Lung (tissue), 12 donors: Measurements from ENCODE around the gene C14orf119. TPM values are rescaled to one million over a fixed set of nuclear protein-coding genes. Genes with fewer than 3 reads are reported as not detected.

Experiments
- ATAC-seq: fragments of 200-7000 bp; cut with Tn5 transposase; one replicate; pipeline ENCODE4 v1.9.1; 2020; ENCODE audit warnings: moderate number of reproducible peaks; ENCODE audit not compliant: insufficient read depth, low FRiP score
- DNase-seq, 3 donors: peaks; one replicate each; pipeline ENCODE4 v3.0.0-alpha.2; 2013 to 2017
- H3K27ac ChIP-seq, 2 donors: one replicate each; pipeline ENCODE4 v1.5.1; 2013; ENCODE audit warnings: mild to moderate bottlenecking in 2 of 2, moderate library complexity in 2 of 2, control low read depth in 1 of 2, inconsistent platforms in 1 of 2, low read depth in 1 of 2, low read length in 1 of 2
- H3K27me3 ChIP-seq, 3 donors: one replicate each; pipeline ENCODE4 v1.5.1; 2013; ENCODE audit warnings: low read length in 2 of 3; ENCODE audit not compliant: control insufficient read depth in 3 of 3, insufficient read depth in 3 of 3
- H3K36me3 ChIP-seq, 4 donors: one replicate each; pipeline ENCODE4 v1.5.1; 2013; ENCODE audit warnings: low read length in 4 of 4, mild to moderate bottlenecking in 1 of 4, moderate library complexity in 1 of 4; ENCODE audit not compliant: control insufficient read depth in 4 of 4, insufficient read depth in 4 of 4
- H3K4me1 ChIP-seq, 5 donors: one replicate each; pipeline ENCODE4 v1.5.1; 2013; ENCODE audit warnings: low read length in 5 of 5, mild to moderate bottlenecking in 2 of 5, moderate library complexity in 1 of 5; ENCODE audit not compliant: control insufficient read depth in 5 of 5, insufficient read depth in 5 of 5
- H3K4me3 ChIP-seq: one replicate; pipeline ENCODE4 v1.5.1; 2013; ENCODE audit warnings: mild to moderate bottlenecking, control low read depth, moderate library complexity
- H3K9ac ChIP-seq, 2 donors: one replicate each; pipeline ENCODE4 v1.5.1; 2013; ENCODE audit warnings: low read length in 2 of 2, control low read depth in 1 of 2; ENCODE audit not compliant: insufficient read depth in 1 of 2
- H3K9me3 ChIP-seq, 4 donors: one replicate each; pipeline ENCODE4 v1.5.1; 2013; ENCODE audit warnings: low read length in 3 of 4, mild to moderate bottlenecking in 1 of 4, moderate library complexity in 1 of 4; ENCODE audit not compliant: control insufficient read depth in 4 of 4, insufficient read depth in 3 of 4
- CTCF ChIP-seq: IDR thresholded peaks from 2 replicates; pipeline ENCODE4 v1.5.1; 2012; ENCODE audit warnings: mild to moderate bottlenecking; ENCODE audit errors: control extremely low read depth, extremely low read depth
- WGBS, 2 donors: extraction: QIAGEN DNeasy Blood & Tissue Kit; methylation state at CpG; one replicate each; pipeline ENCODE4 v1.1.7; 2013; 5-methylcytosine and 5-hydroxymethylcytosine counted together
- polyA plus RNA-seq, 2 donors: library from polyadenylated mRNA; stranded (reverse); fragments of 200-250 nt; gene quantifications; one replicate each; pipeline ENCODE4 v1.2.1, GENCODE V29; 2013
- total RNA-seq, 2 donors: library from RNA; depleted of rRNA in 1 of 2; stranded (reverse); fragments of >200 nt in 1 of 2; gene quantifications; one replicate each; pipeline ENCODE4 v1.2.1, GENCODE V29; 2014 to 2021
- donor health status: control.
- donor health status: control.
- donor health status: Bipolar disorder and iron deficiency.
- donor health status: healthy.
- donor health status: DM: yes; HTN: yes; CAD: no.

Gene C14orf119
- total and polyA plus RNA-seq, 4 donors: 23.9 to 64.9 (median 41.4) TPM

DNA sequence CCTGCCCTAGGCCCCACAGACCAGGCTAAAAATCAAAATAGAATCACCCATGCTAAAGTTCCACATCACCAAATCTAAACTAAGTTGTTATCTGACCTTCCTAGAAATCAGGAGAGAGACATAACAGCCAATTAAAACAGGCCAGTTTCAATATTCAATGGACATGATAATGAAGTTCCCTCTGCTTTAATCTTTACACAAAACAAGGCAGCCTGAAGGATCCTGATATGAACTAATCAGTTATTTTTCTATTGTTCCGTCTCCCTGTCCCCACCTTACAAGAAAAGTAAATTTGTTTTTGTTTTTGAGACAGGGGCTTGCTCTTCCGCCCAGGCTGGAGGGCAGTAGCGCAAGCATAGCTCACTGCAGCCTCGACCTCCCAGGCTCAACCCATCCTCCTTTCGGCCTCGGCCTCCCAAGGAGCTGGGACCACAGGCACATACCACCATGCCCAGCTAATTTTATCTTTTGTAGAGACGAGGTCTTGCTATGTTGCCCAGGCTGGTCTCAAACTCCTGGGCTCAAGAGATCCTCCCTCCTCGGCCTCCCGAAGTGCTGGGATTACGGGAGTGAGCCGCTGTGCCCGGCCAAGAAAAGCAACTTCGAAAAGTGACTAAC is 29.1 kb downstream of the C14orf119 start:
- Histone ChIP-seq H3K4me3 (no peak overlapping the region), H3K27me3 (no peaks in the 10 kb centered on the region), H3K9ac (no peak overlapping the region), H3K27ac (no peak overlapping the region), H3K36me3 (peaks cover 0 to 27% (median 14%) of the 10 kb centered on the region in 4 donors), H3K9me3 (no peaks in the 10 kb centered on the region), H3K4me1 (peaks cover 0 to 25% (median 11%) of the 10 kb centered on the region in 5 donors)
- 89 to 93% methylated on average over 13 of the region's 13 CpGs for WGBS, 2 donors
- ATAC-seq: no peak
- no peak for DNase-seq
- TF ChIP-seq CTCF: no peak

DNA sequence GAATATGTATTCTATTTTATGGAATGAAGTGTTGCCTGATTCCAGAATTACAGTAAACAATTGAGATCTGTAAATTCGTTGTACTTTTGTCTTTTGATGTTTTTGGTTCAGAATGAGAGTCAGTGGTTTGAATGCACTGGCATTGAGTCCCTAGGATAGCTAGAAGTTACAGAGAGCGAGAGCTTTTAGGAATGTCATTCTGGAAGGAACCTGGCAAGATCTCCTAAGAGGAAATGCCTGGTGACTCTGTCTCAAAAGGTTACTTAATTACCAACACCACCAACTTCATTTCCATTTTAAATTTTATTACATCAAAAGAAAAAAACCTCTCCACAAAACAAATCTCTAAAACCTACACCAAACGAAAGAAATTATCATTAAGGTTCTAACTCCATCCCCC is 29.7 kb downstream of the C14orf119 start:
- no peaks in the 10 kb centered on the region for H3K9me3 ChIP-seq
- no peak overlapping the region for H3K4me3 ChIP-seq
- no peaks in the 10 kb centered on the region for H3K27me3 ChIP-seq
- no peak for ATAC-seq
- 63 to 72% methylated on average over 3 of the region's 3 CpGs for WGBS, 2 donors
- no peak overlapping the region for H3K27ac ChIP-seq
- no peak overlapping the region for H3K9ac ChIP-seq
- H3K36me3 ChIP-seq: peaks cover 0 to 29% (median 17%) of the 10 kb centered on the region in 4 donors
- TF ChIP-seq CTCF: no peak
- H3K4me1 ChIP-seq: peaks cover 0 to 25% (median 11%) of the 10 kb centered on the region in 5 donors
- DNase-seq: no peak

GRCh38 chr14:23125933-23126524 is 30.7 kb downstream of the C14orf119 start:
- Histone ChIP-seq H3K9me3 (no peaks in the 10 kb centered on the region), H3K9ac (no peak overlapping the region), H3K27ac (no peak overlapping the region), H3K27me3 (no peaks in the 10 kb centered on the region), H3K36me3 (peaks cover 0 to 35% (median 20%) of the 10 kb centered on the region in 4 donors), H3K4me1 (peaks cover 0 to 20% (median 9%) of the 10 kb centered on the region in 5 donors), H3K4me3 (no peak overlapping the region)
- 70 to 84% methylated on average over 9 of the region's 9 CpGs for WGBS, 2 donors
- DNase-seq (no peak), ATAC-seq (no peak)
- TF ChIP-seq CTCF: no peak
